Measurements from ENCODE around the gene LRP1B.

- no peak for TF ChIP-seq CTCF (IDR thresholded peaks at IDR 0.05)
- TF ChIP-seq POLR2A (IDR thresholded peaks at IDR 0.05): no peak
Observed at GRCh38 chr2:141492816-141493215, 638.0 kb downstream of the LRP1B start.

Measured in right lobe of liver (tissue), 4 donors.